ENCODE data around the gene GPC2. TPM values are rescaled to one million over a fixed set of nuclear protein-coding genes. Genes with fewer than 3 reads are reported as not detected.

Gene GPC2
- total RNA-seq, 3 donors from 2014 or later = 3.4 to 6.2 (median 5.1) TPM

DNA sequence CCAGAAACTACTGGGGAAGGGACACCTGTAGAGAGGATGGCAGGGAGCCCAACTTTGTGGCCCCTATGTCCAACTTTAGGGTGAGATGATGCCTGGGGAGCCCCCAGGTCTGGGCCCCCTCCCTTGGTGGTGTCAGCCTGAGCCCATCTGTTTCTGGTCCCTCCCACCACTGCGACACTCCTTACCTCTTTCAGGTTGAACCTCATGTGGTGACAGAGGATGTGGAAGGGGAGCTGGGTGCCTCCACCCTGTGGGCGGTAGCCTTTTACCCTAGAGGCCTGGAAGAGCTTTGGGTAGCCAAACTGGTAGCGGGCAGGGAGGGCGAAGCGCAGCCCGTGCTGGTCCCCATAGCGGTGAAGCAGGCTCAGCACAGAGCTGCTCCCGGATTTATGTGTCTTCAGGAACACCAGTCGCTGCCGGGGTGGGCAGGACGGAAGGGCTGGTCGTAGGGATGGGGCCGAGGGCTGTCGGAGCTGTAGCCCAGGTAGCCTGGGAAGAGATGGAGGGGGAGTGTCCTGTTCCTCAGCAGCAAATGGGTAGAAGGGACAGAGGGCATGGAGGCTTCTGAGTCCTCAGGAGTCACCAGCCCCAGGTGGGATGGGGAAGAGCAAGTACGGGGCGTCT, 10.8 kb downstream of the GPC2 start:
- Histone ChIP-seq H3K36me3 (ENCODE audit: low read depth) (no peaks in the 10 kb centered on the region), H3K4me3 (no peak overlapping the region), H3K4me1 (ENCODE audit: low read depth) (peaks cover 25% of the 10 kb centered on the region), H3K9me3 (no peaks in the 10 kb centered on the region)
- DNase-seq (peak in 1 of 3 donors; percentile 55), ATAC-seq (no peak)
- TF ChIP-seq, protein P1, sequence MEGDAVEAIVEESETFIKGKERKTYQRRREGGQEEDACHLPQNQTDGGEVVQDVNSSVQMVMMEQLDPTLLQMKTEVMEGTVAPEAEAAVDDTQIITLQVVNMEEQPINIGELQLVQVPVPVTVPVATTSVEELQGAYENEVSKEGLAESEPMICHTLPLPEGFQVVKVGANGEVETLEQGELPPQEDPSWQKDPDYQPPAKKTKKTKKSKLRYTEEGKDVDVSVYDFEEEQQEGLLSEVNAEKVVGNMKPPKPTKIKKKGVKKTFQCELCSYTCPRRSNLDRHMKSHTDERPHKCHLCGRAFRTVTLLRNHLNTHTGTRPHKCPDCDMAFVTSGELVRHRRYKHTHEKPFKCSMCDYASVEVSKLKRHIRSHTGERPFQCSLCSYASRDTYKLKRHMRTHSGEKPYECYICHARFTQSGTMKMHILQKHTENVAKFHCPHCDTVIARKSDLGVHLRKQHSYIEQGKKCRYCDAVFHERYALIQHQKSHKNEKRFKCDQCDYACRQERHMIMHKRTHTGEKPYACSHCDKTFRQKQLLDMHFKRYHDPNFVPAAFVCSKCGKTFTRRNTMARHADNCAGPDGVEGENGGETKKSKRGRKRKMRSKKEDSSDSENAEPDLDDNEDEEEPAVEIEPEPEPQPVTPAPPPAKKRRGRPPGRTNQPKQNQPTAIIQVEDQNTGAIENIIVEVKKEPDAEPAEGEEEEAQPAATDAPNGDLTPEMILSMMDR (IDR thresholded peaks at IDR 0.05) = no peak
- intact Hi-C loops (cut with DNase I, micrococcal nuclease) = no loop called here

DNA sequence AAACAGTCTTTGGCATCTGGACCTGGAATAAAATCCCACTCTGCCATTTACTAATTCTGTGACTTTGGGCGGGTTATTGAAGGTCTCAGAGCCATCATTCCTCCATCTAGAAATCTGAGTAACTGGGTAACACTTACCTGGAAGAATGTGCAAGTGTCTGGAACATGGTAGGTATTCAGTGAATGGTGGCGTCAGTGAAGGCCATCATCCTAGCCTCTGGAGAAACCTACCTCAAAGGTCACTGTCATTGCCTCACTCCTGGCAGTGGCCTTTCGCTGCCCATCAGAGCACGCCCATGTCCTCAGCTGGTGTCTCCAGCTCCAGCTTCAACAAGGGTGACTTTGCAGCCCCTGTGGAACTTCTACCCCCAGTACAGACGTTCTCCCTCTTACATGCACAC, 13.3 kb downstream of the GPC2 start:
- Histone ChIP-seq H3K36me3 (ENCODE audit: low read depth) (no peaks in the 10 kb centered on the region), H3K9me3 (no peaks in the 10 kb centered on the region), H3K4me3 (no peak overlapping the region), H3K4me1 (ENCODE audit: low read depth) (peaks cover 18% of the 10 kb centered on the region)
- TF ChIP-seq, protein P1 (IDR thresholded peaks at IDR 0.05) = no peak
- DNase-seq = no peak
- intact Hi-C loops (cut with DNase I, micrococcal nuclease) = no loop called here
- no peak for ATAC-seq

DNA sequence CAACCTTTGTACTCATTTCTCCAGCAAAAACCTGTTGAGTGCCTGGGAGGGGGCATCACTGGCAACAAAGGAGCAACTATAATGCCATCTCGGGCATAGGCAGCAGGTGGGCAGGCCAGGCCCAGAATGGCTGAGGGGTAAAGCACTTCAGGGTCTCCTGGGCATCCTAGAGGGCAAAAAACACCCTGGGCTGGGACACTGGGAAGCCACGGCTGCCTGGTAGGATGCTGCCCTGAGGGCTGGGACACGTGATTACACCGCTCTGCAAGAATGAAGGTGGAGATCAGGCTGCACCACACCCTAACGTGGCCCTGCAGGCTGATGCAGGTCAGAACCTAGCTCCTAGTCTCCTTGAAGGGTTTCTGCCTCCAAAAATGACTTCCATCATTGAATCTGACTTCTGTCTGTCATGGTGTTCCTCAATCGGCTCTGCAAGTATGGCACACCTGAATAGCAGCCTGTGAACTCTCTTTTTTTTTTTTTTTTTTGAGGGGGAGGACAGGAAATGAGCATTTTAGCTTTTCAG, 14.1 kb downstream of the GPC2 start:
- ATAC-seq (peak; percentile 81), DNase-seq (peak; percentile 75 to 80 (median 77))
- H3K4me3 ChIP-seq = no peak overlapping the region
- H3K36me3 ChIP-seq (ENCODE audit: low read depth) = no peaks in the 10 kb centered on the region
- H3K4me1 ChIP-seq (ENCODE audit: low read depth) = peaks cover 10% of the 10 kb centered on the region
- no peaks in the 10 kb centered on the region for H3K9me3 ChIP-seq
- intact Hi-C loops (cut with DNase I, micrococcal nuclease) = no loop called here
- TF ChIP-seq, protein P1 (IDR thresholded peaks at IDR 0.05) = no peak

DNA sequence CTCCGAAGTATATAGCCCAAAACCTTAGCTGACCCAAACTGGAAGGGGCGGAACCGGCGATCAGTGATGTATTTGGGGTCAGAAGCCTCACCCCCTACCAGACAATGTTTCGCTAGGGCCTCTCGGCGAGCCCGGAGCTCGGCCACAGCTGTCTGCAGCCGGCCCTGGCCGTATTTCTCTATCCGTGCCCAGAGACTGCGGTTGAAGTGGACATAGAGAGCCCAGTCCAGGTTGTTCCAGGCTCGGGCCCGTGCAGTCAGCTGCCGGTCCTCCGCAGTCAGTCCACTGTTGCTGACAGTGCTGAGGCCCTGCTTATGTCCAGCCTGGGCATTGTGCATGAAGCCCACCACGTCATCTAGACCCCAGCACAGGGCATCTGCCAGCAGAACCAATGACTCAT, 17.1 kb downstream of the GPC2 start:
- H3K4me1 ChIP-seq (ENCODE audit: low read depth) = peaks cover 36% of the 10 kb centered on the region
- DNase-seq (peak in 1 of 3 donors; percentile 57), ATAC-seq (no peak)
- intact Hi-C loops (cut with DNase I, micrococcal nuclease) = no loop called here
- TF ChIP-seq, protein P1 (IDR thresholded peaks at IDR 0.05) = no peak
- no peaks in the 10 kb centered on the region for H3K36me3 ChIP-seq (ENCODE audit: low read depth)
- H3K4me3 ChIP-seq = no peak overlapping the region
- H3K9me3 ChIP-seq = no peaks in the 10 kb centered on the region

DNA sequence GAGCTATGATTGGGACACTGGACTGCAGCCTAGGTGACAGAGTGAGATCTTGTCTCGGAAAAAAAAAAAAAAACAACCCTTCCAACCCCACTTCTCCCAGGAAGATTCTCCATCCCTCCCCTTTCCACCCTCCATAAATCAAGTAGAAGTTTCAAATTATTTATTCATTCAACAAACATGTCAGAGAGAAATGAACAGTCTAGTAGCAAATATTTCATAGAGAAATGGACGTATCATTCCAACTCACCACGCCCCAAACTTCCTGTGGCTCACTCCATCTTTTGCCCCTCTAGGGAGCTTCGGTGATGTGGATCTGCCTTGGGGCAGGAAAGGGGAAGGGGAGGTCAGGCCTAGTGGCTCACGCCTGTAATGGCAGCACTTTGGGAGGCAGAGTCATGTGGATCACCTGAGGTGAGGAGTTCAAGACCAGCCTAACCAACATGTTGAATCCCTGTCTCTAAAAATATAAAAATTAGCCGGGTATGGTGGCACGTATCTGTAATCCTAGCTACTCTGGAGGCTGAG, 18.0 kb downstream of the GPC2 start:
- ATAC-seq (no peak), DNase-seq (peak in 1 of 3 donors; percentile 34)
- intact Hi-C loops (cut with DNase I, micrococcal nuclease) = no loop called here
- TF ChIP-seq, protein P1 (IDR thresholded peaks at IDR 0.05) = no peak
- H3K4me3 ChIP-seq = no peak overlapping the region
- peaks cover 44% of the 10 kb centered on the region for H3K4me1 ChIP-seq (ENCODE audit: low read depth)
- H3K36me3 ChIP-seq (ENCODE audit: low read depth) = no peaks in the 10 kb centered on the region
- H3K9me3 ChIP-seq = no peaks in the 10 kb centered on the region

All from mucosa of descending colon (tissue), 3 donors.